Measurements from ENCODE around the gene TECR. TPM values are rescaled to one million over a fixed set of nuclear protein-coding genes. Genes with fewer than 3 reads are reported as not detected.

TECR gene
- total and polyA plus RNA-seq, 2 of the 13 experiments (the other 11 are each of a cell fraction or from before 2014, with no cell fraction given) = 54.9 to 121 TPM

DNA sequence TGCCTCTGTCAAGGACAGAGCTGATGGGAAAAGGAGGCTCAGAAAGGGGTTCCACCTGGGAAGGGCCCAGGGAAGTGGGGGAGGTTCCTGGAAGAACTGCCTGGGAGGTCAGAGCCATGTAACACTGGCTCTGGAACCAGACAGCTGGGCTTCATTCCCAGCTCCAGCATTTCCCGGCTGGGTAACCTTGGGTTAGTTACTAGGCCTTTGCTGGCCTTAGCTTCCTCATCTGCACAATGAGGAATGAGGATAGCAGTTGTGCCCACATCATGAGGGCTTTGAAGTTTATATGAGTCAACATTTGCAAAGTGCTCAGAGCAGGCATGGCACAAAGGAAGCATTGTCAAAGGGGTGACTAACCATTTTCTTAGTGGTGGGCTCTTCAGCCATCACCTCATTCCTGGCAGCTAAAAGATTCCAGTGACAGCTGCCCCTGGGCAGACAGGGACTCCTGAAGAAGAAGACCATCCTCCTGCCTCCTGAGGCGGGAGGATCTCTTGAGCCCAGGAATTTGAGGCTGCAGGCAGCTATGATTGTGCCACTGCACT, 9.5 kb upstream of the TECR start (continued):
- TF ChIP-seq, protein P1, sequence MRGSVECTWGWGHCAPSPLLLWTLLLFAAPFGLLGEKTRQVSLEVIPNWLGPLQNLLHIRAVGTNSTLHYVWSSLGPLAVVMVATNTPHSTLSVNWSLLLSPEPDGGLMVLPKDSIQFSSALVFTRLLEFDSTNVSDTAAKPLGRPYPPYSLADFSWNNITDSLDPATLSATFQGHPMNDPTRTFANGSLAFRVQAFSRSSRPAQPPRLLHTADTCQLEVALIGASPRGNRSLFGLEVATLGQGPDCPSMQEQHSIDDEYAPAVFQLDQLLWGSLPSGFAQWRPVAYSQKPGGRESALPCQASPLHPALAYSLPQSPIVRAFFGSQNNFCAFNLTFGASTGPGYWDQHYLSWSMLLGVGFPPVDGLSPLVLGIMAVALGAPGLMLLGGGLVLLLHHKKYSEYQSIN (CRISPR knock-in tag; IDR thresholded peaks at IDR 0.05; ENCODE audit: borderline replicate concordance) = no peak
- TF ChIP-seq CBX5 (CRISPR knock-in tag; IDR thresholded peaks at IDR 0.05; ENCODE audit: borderline replicate concordance) (no peak; the same call in 1 of the 2 replicates), ZNF546 (CRISPR knock-in tag; conservative IDR thresholded peaks at IDR 0.05) (no peak), ZFP36 (IDR thresholded peaks at IDR 0.05; ENCODE audit: borderline replicate concordance, low read depth, low read length, partially characterized antibody) (no peak), POLR2AphosphoS5 (IDR thresholded peaks at IDR 0.05; ENCODE audit: low read depth, low read length) (peak; percentile 28; the same call in 1 of the 2 replicates), SKI (IDR thresholded peaks at IDR 0.05; ENCODE audit: partially characterized antibody) (peak; percentile 66), BCL6 (CRISPR knock-in tag; IDR thresholded peaks at IDR 0.05) (peak; percentile 82), NR1H2 (CRISPR knock-in tag; IDR thresholded peaks at IDR 0.05; ENCODE audit: borderline replicate concordance, low read depth) (no peak), ATM (IDR thresholded peaks at IDR 0.05; ENCODE audit: borderline replicate concordance) (no peak), ZNF10 (CRISPR knock-in tag; IDR thresholded peaks at IDR 0.05; ENCODE audit: borderline replicate concordance, low read depth) (no peak), ZKSCAN5 (CRISPR knock-in tag; IDR thresholded peaks at IDR 0.05) (no peak), LBX2 (CRISPR knock-in tag; IDR thresholded peaks at IDR 0.05; ENCODE audit: borderline replicate concordance) (no peak), ASH2L (IDR thresholded peaks at IDR 0.05; ENCODE audit: insufficient read length, low read depth, low read length) (peak; percentile 54), CBX1 (IDR thresholded peaks at IDR 0.05; ENCODE audit: low read depth) (no peak), ZNF652 (CRISPR knock-in tag; IDR thresholded peaks at IDR 0.05; ENCODE audit: borderline replicate concordance, low read depth) (no peak), KDM6A (CRISPR knock-in tag; IDR thresholded peaks at IDR 0.05; ENCODE audit: low read depth) (peak; percentile 56), JUN (CRISPR knock-in tag; IDR thresholded peaks at IDR 0.05) (no peak), TEAD2 (CRISPR knock-in tag; IDR thresholded peaks at IDR 0.05) (no peak), SRSF1 (optimal IDR thresholded peaks at IDR 0.05; ENCODE audit: low read depth, low read length) (no peak), ZNF274 (CRISPR knock-in tag; IDR thresholded peaks at IDR 0.05) (no peak), TBP (CRISPR knock-in tag; IDR thresholded peaks at IDR 0.05) (no peak)
- TF ChIP-seq, protein P2, sequence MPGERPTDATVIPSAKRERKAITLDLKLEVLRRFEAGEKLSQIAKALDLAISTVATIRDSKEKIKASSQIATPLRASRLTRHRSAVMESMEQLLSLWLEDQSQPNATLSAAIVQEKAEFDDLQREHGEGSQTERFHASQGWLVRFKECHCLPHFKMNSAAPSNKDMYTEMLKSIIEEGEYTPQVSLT (CRISPR knock-in tag; IDR thresholded peaks at IDR 0.05; ENCODE audit: borderline replicate concordance, low read depth) = no peak
- TF ChIP-seq, protein P3, sequence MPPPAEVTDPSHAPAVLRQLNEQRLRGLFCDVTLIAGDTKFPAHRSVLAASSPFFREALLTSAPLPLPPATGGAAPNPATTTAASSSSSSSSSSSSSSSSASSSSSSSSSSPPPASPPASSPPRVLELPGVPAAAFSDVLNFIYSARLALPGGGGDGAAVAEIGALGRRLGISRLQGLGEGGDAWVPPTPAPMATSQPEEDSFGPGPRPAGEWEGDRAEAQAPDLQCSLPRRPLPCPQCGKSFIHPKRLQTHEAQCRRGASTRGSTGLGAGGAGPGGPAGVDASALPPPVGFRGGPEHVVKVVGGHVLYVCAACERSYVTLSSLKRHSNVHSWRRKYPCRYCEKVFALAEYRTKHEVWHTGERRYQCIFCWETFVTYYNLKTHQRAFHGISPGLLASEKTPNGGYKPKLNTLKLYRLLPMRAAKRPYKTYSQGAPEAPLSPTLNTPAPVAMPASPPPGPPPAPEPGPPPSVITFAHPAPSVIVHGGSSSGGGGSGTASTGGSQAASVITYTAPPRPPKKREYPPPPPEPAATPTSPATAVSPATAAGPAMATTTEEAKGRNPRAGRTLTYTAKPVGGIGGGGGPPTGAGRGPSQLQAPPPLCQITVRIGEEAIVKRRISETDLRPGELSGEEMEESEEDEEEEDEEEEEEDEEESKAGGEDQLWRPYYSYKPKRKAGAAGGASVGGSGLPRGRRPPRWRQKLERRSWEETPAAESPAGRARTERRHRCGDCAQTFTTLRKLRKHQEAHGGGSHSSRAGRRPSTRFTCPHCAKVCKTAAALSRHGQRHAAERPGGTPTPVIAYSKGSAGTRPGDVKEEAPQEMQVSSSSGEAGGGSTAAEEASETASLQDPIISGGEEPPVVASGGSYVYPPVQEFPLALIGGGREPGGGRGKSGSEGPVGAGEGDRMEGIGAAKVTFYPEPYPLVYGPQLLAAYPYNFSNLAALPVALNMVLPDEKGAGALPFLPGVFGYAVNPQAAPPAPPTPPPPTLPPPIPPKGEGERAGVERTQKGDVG (CRISPR knock-in tag; IDR thresholded peaks at IDR 0.05; ENCODE audit: borderline replicate concordance) = no peak; the same call in 1 of the 2 replicates
- TF ChIP-seq, protein P4, sequence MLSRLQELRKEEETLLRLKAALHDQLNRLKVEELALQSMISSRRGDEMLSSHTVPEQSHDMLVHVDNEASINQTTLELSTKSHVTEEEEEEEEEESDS (CRISPR knock-in tag; IDR thresholded peaks at IDR 0.05; ENCODE audit: borderline replicate concordance) = no peak
- TF ChIP-seq, protein P5, sequence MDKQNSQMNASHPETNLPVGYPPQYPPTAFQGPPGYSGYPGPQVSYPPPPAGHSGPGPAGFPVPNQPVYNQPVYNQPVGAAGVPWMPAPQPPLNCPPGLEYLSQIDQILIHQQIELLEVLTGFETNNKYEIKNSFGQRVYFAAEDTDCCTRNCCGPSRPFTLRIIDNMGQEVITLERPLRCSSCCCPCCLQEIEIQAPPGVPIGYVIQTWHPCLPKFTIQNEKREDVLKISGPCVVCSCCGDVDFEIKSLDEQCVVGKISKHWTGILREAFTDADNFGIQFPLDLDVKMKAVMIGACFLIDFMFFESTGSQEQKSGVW (CRISPR knock-in tag; IDR thresholded peaks at IDR 0.05; ENCODE audit: borderline replicate concordance) = no peak
